VCaP (cell line): ENCODE measurements around the gene MMP1.
A peak's percentile ranks its signal among the peaks of the same experiment; 100 is the strongest.

Experiments used
- H3K27ac ChIP-seq: fragments of 450-650 bp; 2 replicates; pipeline ENCODE4 v1.5.1; 2017
- CTCF ChIP-seq: fragments of 450-650 bp; conservative IDR thresholded peaks from 2 replicates; pipeline ENCODE4 v1.5.1; 2017; ENCODE audit warnings: mild to moderate bottlenecking, moderate library complexity

The MMP1 gene

DNA sequence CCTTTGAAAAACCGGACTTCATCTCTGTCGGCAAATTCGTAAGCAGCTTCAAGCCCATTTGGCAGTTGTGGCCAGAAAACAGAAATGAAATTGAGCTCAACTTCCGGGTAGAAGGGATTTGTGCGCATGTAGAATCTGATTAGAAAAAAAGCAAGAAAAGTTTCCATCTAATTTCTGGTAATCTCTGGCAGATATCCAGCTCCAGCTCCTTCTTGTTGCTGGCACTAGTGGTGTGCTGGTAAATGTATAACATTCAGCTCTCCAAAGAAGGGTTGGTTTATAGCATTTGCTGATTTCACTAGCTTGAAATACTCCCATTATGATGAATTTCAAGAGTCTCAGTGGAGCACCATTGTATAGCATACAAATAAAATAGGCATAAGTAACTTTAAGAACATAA is 5.4 kb downstream of the MMP1 start:
- TF ChIP-seq CTCF: no peak
- peak overlapping the region; percentile 63 for H3K27ac ChIP-seq

GRCh38 chr11:102791271-102792036 is 6.5 kb downstream of the MMP1 start:
- no peak overlapping the region for H3K27ac ChIP-seq
- TF ChIP-seq CTCF: no peak

GRCh38 chr11:102788334-102788995 is 9.5 kb downstream of the MMP1 start:
- no peak for TF ChIP-seq CTCF
- H3K27ac ChIP-seq: no peak overlapping the region

DNA sequence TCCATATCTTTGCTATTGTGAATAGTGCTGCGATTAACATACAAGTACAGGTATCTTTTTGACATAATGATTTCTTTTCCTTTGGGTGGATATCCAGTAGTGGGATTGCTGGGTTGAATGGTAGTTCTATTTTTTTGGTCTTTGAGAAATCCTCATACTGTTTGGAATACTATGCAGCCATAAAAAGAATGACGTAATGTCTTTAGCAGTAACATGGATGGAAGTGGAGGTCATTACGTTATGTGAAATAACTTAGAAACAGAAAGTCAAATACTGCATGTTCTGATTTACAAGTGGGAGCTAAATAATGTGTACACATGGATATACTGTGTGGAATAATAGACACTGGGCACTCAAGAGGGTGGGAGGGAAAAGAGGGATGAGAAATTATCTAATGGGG is 13.6 kb downstream of the MMP1 start:
- TF ChIP-seq CTCF: no peak

DNA sequence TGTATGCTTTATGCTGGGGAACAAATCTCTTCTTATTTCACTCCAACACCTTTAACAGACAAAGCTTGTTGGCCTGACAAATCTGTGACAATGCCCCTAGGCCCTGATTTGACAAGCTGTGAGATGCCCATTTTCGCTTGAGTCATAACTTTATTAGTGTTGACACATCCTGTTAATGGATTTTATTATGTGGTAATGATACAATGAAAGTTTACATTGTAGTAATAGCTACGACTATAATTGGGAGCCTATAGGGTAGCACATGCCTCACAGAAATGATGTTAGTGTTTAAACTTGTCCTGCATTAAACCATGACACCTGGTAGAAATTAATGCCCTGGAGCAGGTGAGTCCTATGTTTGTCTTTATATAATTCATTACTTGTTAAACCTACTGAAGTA is 14.2 kb downstream of the MMP1 start:
- H3K27ac ChIP-seq: peak overlapping the region; percentile 91
- TF ChIP-seq CTCF: no peak

More for the DNA sequence above, 13.6 kb downstream of the MMP1 start:
- peak overlapping the region; percentile 91 for H3K27ac ChIP-seq

GRCh38 chr11:102783016-102783415 is 14.9 kb downstream of the MMP1 start:
- H3K27ac ChIP-seq: peak overlapping the region; percentile 91
- TF ChIP-seq CTCF: no peak

GRCh38 chr11:102781676-102782075 is 16.3 kb downstream of the MMP1 start:
- no peak for TF ChIP-seq CTCF
- peak overlapping the region; percentile 91 for H3K27ac ChIP-seq
